ENCODE measurements around the gene RIC1. TPM values are rescaled to one million over a fixed set of nuclear protein-coding genes. Genes with fewer than 3 reads are reported as not detected.

Gene RIC1
- polyA plus RNA-seq, 1 of the 3 experiments (the other 2 are of a cell fraction) = 21.9 TPM

DNA sequence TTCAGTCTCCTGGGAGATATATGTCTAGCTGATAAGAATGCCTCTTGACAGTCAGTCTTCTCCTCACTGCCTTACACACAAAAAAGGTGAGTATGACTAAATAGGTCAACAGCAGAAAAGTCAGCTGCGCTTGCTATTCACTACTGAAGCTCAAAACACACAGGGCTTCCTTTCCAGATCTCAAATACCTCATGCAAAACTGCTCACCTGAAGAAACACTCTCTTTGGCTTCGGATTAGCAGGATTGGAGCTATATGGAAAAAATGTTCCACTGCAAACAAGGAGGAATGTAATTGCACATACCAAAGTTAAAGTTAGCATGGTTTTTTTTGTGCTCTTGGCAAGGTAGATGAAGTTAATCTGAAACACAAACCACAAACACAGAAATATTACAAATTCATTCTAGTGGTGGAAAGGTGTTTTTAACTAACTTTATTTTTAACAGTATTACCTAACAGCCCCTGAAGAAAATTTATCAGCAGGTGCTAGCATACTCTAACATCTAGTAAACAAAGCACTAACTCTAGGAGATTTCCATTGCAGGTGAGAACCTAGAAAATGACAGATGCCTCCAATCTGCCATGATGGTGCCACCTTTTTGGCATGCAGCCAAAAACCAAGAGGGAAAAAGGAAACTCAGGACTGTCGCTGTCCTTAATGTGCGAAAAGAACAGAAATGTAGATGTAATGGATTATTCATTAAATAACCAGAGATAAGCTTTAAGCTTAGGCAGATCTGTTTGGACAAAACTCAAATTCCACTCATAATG, 172.2 kb downstream of the RIC1 start:
- H4K20me1 ChIP-seq (ENCODE audit: insufficient read depth) = no peaks in the 10 kb centered on the region
- H3K4me1 ChIP-seq (ENCODE audit: control insufficient read depth in 1 of 2, insufficient read depth in 2 of 2, low read depth in 1 of 2, low read length in 1 of 2) = peaks cover 0 to 3% of the 10 kb centered on the region in 2 experiments; a peak in 2 of 4 replicates
- no peaks in the 10 kb centered on the region for H3K27me3 ChIP-seq (ENCODE audit: insufficient read depth)
- ChIA-PET POLR2A (no interaction called here), CTCF (interaction anchor here (0.7 to 3.2 kb wide), 5 partner anchors 24 to 505 kb away, joined by 3 to 8 read pairs (median 4); partner anchors contain the start of gene ERMP1)
- no peaks in the 10 kb centered on the region for H3F3A ChIP-seq (replicated peaks; ENCODE audit: insufficient read depth)
- no peaks in the 10 kb centered on the region for H3K79me2 ChIP-seq (ENCODE audit: insufficient read depth)
- H3K4me2 ChIP-seq = no peak overlapping the region
- DNase-seq = peak; percentile 11
- TF ChIP-seq NFIC (IDR thresholded peaks at IDR 0.05; ENCODE audit: borderline replicate concordance) (peak; percentile 70), JUND (IDR thresholded peaks at IDR 0.05) (no peak)
- no peak overlapping the region for H2AFZ ChIP-seq (ENCODE audit: low read depth)
- H3K9ac ChIP-seq = no peak overlapping the region
- no peak overlapping the region for H3K4me3 ChIP-seq (ENCODE audit: low read depth in 2 of 2, low read length in 1 of 2)
- no peaks in the 10 kb centered on the region for H3K9me3 ChIP-seq
- peak overlapping the region in 1 of 2 experiments; percentile 16; a peak in 1 of 4 replicates for H3K27ac ChIP-seq (ENCODE audit: low read depth in 2 of 2, low read length in 1 of 2)
- peaks cover 0 to 3% of the 10 kb centered on the region in 2 experiments for H3K36me3 ChIP-seq (replicated peaks in 1 of 2; ENCODE audit: control insufficient read depth in 1 of 2, insufficient read depth in 2 of 2, low read length in 1 of 2)
- H3K9me2 ChIP-seq = no peaks in the 10 kb centered on the region
- 94% methylated on average over 4 of the region's 4 CpGs for WGBS (ENCODE audit: low lambda C conversion rate)

DNA sequence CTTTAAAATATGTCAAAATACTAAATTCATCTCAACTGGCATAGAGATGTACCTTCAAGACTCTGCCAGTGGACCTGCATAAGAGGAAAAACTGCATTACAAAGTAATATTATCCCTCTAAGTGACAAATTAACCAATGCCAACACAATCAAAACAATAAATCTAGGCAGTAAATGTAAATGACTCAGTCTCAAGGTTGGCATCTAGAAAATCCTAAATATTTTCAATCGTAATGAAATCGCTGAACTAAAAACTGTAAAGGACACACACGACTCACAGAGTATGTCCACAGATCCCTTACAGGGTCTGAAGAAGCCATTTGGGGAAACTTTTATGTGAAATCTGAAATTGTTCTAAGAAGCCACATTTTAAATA, 172.8 kb downstream of the RIC1 start:
- no peak overlapping the region for H3K4me3 ChIP-seq (ENCODE audit: low read depth in 2 of 2, low read length in 1 of 2)
- H3K4me1 ChIP-seq (ENCODE audit: control insufficient read depth in 1 of 2, insufficient read depth in 2 of 2, low read depth in 1 of 2, low read length in 1 of 2) = peaks cover 0 to 3% of the 10 kb centered on the region in 2 experiments; a peak in 2 of 4 replicates
- H3K9me2 ChIP-seq = no peaks in the 10 kb centered on the region
- H4K20me1 ChIP-seq (ENCODE audit: insufficient read depth) = no peaks in the 10 kb centered on the region
- H3K27ac ChIP-seq (ENCODE audit: low read depth in 2 of 2, low read length in 1 of 2) = peak overlapping the region in 1 of 2 experiments; percentile 16; a peak in 1 of 4 replicates
- no peaks in the 10 kb centered on the region for H3K27me3 ChIP-seq (ENCODE audit: insufficient read depth)
- no peaks in the 10 kb centered on the region for H3K9me3 ChIP-seq
- CTCF ChIA-PET = interaction anchor here (1.5 to 3.2 kb wide), 3 partner anchors 31 to 504 kb away, joined by 4 to 8 read pairs (median 7); partner anchors contain the start of gene ERMP1
- no peaks in the 10 kb centered on the region for H3K79me2 ChIP-seq (ENCODE audit: insufficient read depth)
- DNase-seq = no peak
- H3K4me2 ChIP-seq = no peak overlapping the region
- H3K9ac ChIP-seq = no peak overlapping the region
- H3K36me3 ChIP-seq (replicated peaks in 1 of 2; ENCODE audit: control insufficient read depth in 1 of 2, insufficient read depth in 2 of 2, low read length in 1 of 2) = peaks cover 0 to 3% of the 10 kb centered on the region in 2 experiments
- 77% methylated on average over 3 of the region's 3 CpGs for WGBS (ENCODE audit: low lambda C conversion rate)
- no peaks in the 10 kb centered on the region for H3F3A ChIP-seq (replicated peaks; ENCODE audit: insufficient read depth)
- no peak overlapping the region for H2AFZ ChIP-seq (ENCODE audit: low read depth)
- POLR2A ChIA-PET = no interaction called here
- TF ChIP-seq NFIC (IDR thresholded peaks at IDR 0.05; ENCODE audit: borderline replicate concordance) (no peak), GABPA (IDR thresholded peaks at IDR 0.05; ENCODE audit: low read depth) (no peak), MXI1 (IDR thresholded peaks at IDR 0.05; ENCODE audit: low read depth, low read length) (no peak), SIN3A (IDR thresholded peaks at IDR 0.05; ENCODE audit: borderline replicate concordance, low read depth, low read length) (no peak), FOXM1 (IDR thresholded peaks at IDR 0.05; ENCODE audit: low read depth) (no peak), NRF1 (IDR thresholded peaks at IDR 0.05; ENCODE audit: low read depth, low read length) (no peak), TEAD4 (IDR thresholded peaks at IDR 0.05; ENCODE audit: borderline replicate concordance, insufficient read depth) (no peak), CHD2 (IDR thresholded peaks at IDR 0.05; ENCODE audit: low read length, partially characterized antibody) (no peak), FOSL2 (IDR thresholded peaks at IDR 0.05; ENCODE audit: borderline replicate concordance, low read depth) (no peak), RCOR1 (IDR thresholded peaks at IDR 0.05; ENCODE audit: low read length) (no peak), GATA2 (CRISPR knock-in tag; IDR thresholded peaks at IDR 0.05) (no peak)
- TF ChIP-seq, protein P1, sequence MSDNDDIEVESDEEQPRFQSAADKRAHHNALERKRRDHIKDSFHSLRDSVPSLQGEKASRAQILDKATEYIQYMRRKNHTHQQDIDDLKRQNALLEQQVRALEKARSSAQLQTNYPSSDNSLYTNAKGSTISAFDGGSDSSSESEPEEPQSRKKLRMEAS (IDR thresholded peaks at IDR 0.05; ENCODE audit: low read depth) = no peak
- TF ChIP-seq, protein P2, sequence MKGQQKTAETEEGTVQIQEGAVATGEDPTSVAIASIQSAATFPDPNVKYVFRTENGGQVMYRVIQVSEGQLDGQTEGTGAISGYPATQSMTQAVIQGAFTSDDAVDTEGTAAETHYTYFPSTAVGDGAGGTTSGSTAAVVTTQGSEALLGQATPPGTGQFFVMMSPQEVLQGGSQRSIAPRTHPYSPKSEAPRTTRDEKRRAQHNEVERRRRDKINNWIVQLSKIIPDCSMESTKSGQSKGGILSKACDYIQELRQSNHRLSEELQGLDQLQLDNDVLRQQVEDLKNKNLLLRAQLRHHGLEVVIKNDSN (IDR thresholded peaks at IDR 0.05; ENCODE audit: borderline replicate concordance, low read depth) = no peak
- TF ChIP-seq, protein P3, sequence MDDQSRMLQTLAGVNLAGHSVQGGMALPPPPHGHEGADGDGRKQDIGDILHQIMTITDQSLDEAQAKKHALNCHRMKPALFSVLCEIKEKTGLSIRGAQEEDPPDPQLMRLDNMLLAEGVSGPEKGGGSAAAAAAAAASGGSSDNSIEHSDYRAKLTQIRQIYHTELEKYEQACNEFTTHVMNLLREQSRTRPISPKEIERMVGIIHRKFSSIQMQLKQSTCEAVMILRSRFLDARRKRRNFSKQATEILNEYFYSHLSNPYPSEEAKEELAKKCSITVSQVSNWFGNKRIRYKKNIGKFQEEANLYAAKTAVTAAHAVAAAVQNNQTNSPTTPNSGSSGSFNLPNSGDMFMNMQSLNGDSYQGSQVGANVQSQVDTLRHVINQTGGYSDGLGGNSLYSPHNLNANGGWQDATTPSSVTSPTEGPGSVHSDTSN (IDR thresholded peaks at IDR 0.05) = no peak
- TF ChIP-seq, protein P4, sequence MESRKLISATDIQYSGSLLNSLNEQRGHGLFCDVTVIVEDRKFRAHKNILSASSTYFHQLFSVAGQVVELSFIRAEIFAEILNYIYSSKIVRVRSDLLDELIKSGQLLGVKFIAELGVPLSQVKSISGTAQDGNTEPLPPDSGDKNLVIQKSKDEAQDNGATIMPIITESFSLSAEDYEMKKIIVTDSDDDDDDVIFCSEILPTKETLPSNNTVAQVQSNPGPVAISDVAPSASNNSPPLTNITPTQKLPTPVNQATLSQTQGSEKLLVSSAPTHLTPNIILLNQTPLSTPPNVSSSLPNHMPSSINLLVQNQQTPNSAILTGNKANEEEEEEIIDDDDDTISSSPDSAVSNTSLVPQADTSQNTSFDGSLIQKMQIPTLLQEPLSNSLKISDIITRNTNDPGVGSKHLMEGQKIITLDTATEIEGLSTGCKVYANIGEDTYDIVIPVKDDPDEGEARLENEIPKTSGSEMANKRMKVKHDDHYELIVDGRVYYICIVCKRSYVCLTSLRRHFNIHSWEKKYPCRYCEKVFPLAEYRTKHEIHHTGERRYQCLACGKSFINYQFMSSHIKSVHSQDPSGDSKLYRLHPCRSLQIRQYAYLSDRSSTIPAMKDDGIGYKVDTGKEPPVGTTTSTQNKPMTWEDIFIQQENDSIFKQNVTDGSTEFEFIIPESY (IDR thresholded peaks at IDR 0.05; ENCODE audit: borderline replicate concordance, low read depth) = no peak
- TF ChIP-seq, protein P5, sequence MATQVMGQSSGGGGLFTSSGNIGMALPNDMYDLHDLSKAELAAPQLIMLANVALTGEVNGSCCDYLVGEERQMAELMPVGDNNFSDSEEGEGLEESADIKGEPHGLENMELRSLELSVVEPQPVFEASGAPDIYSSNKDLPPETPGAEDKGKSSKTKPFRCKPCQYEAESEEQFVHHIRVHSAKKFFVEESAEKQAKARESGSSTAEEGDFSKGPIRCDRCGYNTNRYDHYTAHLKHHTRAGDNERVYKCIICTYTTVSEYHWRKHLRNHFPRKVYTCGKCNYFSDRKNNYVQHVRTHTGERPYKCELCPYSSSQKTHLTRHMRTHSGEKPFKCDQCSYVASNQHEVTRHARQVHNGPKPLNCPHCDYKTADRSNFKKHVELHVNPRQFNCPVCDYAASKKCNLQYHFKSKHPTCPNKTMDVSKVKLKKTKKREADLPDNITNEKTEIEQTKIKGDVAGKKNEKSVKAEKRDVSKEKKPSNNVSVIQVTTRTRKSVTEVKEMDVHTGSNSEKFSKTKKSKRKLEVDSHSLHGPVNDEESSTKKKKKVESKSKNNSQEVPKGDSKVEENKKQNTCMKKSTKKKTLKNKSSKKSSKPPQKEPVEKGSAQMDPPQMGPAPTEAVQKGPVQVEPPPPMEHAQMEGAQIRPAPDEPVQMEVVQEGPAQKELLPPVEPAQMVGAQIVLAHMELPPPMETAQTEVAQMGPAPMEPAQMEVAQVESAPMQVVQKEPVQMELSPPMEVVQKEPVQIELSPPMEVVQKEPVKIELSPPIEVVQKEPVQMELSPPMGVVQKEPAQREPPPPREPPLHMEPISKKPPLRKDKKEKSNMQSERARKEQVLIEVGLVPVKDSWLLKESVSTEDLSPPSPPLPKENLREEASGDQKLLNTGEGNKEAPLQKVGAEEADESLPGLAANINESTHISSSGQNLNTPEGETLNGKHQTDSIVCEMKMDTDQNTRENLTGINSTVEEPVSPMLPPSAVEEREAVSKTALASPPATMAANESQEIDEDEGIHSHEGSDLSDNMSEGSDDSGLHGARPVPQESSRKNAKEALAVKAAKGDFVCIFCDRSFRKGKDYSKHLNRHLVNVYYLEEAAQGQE (IDR thresholded peaks at IDR 0.05; ENCODE audit: low read depth, low read length) = no peak

Measured in SK-N-SH (cell line).